HG02870 (cell line): ENCODE measurements around the gene CCDC182.

Experiments
- ATAC-seq: cut with Tn5 transposase; IDR thresholded peaks from one replicate; pipeline ENCODE4 v1.9.1; 2021; ENCODE audit warnings: mild to moderate bottlenecking, moderate library complexity; ENCODE audit not compliant: unreplicated experiment

CCDC182 gene

DNA sequence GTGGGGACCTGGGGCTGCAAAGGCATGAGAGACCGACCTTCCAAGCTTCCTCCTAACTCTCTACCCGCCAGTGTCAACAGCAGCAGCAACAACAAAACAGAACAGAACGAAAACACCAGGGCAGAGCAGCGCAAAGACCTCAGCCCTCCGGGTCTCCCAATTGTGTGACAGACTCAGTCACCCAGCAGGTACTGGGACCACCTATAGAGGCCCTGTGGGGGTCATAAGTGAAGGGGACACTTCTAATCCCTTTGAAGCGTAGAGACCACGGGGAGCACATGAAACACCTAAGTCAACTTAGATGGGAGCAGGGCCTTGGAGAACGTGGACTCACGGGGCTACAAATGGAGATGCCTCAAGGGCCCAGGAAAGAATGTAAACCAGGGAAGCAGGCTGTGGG lies 12.6 kb upstream of the CCDC182 start:
- ATAC-seq = no peak

DNA sequence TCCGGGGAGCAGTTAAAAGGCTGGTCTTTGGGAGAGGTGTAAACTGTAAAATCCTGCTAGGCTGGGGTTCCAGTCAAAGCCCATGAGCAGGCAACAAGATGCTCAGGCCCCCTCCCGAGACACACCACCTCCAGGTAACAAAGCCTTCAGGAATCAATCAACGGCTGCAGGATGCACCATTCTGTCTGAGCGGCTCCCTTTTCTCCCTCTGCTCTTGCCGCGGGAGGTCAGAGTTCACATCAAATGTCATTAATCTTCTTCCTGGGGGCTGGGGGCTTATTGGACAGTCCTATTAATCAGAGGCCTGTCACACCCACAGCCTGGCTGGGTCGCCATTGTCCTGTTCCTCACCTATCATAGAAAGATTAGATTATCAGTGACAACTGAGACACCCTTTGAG lies 11.9 kb upstream of the CCDC182 start:
- no peak for ATAC-seq

DNA sequence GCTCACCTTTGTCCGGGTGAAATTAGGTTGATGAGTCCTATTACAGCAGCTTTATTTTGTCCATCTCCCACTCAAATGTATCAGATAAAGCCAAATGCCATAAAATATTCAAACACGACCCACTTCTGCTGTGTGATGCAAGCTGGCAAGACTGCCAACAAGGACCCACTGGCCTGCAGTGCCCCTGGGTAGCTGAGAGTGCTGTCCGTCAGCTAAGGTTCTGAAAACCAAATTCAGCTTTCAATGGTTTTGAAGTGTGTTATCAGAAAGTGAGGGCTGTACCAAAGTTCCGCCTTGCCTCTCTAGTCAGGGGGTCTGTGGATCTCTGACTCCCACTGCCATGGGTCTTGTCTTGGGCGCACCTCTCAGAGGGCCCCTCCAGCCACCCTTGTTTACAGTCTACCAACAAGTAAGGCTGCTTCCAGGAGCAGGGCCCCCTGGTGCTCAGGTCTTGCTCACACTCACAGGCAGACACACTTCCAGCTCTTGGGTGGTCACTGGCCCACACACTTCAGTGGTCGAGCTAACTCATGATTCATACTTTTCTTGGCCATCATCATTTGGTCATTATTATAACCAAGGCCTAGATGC lies 10.5 kb upstream of the CCDC182 start:
- no peak for ATAC-seq

DNA sequence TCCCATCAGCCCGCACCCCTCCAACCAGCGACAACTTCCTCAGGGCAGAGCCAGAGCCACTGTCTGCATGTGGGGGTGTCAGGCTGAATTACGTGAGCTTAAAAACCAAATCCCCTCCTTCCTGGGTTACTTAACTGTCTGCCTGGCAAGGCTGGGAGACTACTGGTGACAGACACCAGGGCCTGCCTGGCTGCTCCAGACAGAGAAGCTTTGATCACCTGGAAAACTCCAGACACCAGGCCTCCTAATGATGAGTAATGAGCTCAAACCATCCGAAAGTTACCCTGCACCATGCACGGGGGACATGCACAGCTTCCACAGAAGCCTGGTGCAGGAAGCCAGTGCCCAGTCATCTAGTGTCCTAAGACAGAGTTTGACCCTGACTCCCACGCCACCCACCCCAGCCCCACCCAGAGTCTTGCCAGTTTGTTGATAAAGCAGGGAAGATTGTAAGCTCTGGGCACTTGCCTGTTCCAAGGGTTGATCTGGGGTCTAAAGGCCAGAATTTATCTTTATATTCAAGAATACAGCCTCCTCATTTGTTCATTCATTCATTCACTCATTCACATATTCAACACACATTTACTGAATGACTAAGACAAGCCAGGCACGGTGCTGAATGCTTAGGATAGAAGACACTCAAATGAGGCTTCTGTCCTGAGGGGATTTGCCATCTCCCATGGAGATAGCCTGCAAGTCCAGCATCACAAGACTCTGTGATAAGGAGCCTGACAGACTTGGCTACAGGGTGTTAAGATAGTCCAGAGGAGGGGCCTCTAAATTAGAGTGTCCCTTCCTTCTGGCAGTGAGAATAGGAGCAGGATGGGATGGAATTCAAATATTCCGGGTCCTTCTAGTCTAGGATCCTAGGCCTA lies 7.2 kb upstream of the CCDC182 start:
- no peak for ATAC-seq

DNA sequence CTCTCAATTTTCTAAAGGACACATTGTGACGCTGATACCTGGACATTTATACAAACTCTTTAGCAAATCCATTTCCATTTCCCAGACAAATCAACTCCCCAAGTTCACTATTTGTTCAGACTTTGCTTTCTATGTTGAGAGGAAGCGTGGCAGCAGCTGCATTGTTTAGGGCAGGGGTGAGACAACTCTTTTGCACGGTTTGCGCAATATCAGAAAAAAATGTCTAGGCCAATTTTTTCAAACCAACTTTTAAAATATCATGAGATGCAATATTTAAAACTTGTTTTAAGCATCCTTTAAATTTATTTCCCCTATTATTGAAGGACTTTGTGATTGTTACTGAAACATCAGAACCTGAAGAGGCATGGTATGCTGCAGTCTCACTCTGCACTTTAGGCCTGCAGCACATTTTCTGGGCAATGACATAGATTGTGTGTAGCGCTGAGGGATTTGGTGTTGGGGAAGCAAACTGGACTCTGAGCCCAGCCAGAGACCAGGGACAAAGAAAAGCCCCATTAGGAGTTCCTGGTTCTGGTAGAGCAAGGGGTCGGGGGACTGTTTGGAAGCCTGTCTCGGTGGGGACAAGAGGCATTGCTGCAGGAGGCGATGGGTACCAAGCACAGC lies 6.4 kb upstream of the CCDC182 start:
- ATAC-seq = no peak

DNA sequence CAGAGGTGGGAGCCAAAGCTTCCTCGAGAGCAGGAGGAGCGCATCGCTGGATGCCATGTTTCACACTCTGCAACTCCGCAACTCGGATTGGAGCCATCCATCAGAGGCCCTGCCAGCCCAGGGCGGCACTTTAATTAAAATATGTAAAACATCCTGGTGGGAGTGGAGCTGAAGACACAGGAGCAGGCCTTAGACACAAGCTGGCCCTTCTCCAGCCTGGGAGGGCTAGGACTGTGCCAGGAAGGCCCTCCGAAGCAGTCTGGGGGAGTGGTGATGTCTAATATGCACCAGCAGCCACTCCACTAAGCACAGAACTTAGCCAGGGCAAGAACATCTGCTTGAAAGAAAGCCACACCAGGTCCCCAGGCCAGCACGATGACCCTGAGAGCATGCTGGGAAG lies 5.8 kb upstream of the CCDC182 start:
- ATAC-seq = no peak

DNA sequence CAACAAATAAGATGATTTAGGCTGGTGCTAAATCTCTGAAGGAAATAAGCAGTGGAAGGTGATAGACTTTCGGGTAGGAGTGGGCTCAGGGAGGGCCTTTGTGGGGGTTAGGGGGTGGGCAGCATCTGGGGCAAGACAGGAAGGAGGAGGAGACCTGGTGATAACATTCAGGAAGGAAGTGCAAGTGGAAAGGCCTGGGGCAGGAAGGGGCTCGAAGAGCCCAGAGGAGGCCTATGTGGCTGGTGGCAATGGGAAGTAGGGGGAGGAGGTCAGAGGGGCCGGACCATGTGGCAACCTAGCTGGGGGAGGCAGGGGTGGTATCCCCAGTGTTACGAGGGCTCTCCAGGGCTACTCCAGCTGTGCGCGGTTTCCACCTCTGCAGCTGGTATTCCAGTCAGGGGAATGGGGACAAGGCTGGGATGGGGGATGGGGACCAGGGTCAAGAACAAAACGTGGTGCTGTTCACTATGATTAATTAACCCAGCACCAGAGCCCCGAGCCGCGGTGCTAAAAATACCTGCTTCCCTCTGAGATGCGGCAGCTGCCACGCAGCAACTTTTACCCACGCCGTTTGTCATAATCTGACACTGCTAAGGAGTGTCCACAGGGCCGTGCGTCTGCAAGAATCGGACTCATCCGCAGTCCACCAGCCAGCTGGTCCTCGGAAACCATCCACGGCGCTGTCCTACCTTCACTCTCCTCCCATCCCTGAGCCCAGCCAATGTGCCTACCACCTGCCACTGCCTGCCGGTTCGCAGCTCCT lies 5.2 kb upstream of the CCDC182 start:
- ATAC-seq = no peak

DNA sequence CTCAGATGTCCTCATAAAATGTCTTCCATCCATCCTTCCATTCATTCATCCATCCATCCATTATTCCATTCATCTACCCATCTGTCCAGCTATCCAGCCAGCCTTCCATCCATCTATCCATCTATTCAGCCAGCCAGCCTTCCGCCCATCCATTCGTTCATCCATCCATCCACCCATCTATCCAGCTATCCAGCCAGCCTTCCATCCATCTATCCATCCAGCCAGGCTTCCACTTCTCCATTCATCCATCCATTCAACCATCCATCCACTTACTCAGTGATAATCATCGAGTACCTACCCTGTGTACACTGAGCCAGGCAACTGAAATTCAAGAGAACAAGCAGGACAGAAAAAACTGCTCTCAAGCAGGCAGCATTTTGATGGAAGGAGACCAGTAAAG lies 4.6 kb upstream of the CCDC182 start:
- no peak for ATAC-seq

DNA sequence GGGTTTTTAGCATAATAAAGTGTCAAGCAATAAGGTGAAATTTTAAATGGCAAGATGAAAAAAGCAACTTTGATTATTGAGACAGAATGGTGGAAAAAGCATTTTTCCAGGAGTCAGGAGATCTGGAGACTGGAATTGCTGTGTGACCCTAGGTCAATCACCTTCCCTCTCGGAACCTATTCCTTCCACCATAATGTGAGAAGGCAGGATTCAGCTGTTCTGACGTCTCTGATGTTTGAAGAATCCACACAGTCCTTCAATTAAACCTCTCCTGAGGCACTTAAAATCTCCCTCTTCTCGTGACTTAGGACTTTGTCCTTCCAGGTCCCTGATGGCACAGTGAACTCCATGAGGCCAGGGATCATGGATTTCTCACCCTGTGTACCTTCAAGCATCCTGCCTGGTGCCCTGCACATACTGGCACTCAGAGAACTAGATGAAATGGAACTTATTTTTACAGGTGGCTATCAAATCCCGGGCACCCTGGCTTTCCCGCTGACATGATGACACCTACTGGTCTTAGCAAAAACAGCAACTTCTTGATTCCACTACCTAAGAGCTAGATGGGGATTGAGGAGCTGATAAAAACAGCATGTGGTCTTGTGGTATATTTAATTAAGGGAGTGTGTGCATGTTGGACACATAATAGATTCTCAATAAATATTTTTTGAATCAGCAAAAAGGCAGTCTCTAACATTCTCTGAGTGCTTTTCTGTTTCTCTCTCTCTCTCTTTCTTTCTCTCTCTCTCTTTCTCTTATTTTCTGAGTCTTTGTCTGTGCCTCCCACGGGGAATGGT lies 2.3 kb upstream of the CCDC182 start:
- ATAC-seq = no peak

DNA sequence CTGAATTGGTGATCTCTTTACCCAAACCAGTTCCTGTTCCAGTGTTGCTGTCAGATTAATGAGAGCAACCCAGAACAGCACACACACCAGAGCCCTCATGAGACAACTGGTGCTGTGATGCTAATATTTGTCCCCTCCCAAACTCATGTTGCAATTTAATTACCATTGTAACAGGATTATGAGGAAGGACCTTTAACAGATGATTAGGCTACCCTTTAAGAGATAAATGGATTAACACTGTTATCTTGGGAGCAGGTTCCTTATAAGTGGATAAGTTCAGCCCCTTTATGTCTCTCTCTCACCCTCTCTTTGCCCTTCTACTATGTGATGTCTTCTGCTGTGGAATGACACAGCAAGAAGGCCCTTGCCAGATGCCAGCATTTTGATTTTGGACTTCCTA lies 1.1 kb upstream of the CCDC182 start:
- ATAC-seq = no peak

DNA sequence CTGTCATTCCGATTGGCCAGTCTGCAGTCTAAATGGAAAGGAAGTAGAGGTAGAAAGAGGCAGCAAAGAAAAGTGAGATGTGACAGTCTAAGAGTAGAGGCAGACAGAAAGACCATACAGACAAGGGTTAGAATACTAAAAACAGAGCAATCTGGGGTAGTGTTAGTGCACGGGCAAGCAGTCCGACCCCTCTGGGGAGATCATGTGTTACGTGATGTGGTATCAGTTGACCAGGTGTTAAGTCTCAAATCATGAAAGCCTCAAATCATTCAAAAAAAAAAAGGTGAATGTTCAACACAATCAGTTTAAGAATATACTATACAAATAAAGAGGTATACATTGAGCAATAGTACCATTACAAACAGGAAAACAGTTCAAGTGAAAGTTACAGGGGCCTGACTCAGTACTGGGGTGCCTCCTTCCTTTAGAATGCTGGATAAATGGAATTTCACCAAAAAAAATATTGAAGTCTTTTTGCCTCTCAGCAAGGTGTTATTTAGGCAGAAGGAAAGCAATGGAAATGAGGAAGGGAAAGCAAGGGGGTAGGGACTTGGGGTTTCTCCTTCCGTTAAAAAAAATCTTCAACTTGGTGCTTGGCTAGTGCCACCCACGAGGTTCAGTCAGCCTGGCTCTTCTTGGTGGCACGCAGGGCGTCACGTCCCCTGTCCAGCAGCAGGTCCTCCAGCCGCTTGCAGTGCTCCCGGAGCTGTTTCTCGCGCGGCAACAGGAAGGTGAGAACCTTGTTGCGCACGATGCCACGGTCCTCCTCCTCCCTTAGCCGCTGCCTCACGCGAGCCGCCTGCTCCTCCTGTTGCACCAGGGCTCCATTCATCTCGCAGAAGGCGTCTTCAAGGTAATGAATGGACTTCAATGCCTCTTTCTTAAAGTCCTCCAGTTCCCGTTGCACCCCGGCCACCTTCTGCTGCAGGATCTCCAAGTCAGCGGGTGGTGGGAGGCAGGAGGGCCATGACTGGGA lies 616 bp downstream of the CCDC182 start:
- ATAC-seq = no peak

DNA sequence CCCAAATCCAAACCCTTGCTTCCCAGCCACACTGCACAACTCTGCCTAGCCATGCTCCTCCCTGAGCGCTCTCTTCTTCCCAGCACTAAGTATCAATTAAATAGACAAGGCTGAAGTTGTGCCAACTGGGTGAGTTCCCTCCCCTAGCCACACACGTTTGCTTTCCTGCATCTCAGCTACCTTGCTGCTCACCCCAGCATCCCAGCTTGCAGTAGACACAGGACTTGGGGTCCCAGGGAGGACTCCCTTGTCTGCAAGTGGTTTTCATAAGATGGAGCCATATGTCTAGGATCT lies 4.9 kb downstream of the CCDC182 start:
- ATAC-seq = no peak

DNA sequence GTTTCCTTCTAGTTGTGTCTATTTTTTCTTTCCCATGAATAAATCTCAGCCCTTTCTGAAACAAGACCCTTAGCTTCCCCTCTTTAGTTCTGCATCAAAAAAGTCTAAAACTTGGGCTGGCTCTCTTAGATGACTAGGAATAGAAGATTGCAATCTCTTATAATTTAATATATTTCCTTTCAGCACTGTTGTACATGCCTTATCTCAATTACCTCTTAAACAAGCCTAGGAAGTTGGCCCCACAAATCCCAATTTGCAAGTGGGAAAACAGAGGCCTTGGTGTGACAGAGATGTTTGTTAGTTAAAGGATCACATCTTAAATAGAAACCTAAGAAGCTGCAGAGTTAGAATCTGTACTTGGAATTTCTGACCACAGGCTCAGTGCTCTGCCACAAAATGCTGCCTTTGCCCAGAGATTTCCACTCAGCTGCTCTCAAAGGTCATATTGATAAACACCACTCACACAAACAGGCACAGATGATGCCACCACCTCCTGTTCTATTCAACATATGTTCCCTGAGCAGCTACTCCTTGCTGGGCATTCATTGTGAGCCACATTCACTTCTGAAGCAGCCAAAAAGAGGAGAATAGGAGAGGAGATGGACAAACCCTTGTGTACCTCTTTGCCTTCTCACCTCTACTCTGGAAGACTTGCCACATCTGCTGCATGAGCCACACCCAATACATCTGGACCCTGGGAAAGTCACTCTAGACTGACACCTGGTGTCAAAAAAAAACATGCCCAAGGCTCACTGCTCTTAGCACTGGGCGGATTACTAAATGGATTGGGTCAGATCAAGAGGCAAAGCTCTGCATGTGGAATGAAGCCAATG lies 5.5 kb downstream of the CCDC182 start:
- no peak for ATAC-seq

DNA sequence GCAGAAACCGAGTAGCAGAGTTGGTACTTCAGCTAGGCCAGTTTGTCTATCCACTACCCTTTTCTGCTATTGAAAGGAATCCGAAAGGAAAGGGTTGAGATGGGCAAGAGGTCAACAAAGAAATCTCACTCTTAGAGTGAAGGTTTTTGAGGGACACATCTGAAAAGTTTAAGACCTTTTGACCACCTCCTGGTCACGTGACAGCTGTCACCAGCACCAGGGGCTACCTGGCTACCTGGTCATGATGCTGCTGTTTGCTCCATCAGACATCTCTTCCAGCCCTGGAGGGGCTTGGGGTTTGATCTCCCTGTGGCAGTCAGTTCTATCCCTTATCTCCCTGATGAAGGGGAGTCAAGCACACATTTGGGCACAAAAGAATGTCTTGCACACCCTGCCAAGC lies 7.6 kb downstream of the CCDC182 start:
- ATAC-seq = no peak

DNA sequence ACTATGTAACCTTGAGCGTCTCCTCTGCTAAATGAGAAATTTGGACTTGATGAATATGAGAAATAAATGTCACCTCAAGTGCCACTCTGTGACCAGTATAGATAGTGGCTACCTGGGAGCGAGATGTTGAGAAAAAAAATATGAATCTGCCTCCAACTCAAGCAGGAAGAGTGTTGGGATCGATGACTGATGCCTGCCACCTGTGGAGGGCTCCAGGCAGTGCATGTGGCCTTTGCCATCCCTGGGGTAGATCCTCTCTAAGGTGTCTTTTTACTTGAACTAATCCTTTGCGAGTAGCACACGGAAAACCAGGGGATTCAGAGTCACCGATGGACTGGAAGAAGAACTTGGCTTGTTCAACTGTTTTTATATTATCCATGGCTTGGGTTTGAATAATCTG lies 9.4 kb downstream of the CCDC182 start:
- ATAC-seq = no peak

DNA sequence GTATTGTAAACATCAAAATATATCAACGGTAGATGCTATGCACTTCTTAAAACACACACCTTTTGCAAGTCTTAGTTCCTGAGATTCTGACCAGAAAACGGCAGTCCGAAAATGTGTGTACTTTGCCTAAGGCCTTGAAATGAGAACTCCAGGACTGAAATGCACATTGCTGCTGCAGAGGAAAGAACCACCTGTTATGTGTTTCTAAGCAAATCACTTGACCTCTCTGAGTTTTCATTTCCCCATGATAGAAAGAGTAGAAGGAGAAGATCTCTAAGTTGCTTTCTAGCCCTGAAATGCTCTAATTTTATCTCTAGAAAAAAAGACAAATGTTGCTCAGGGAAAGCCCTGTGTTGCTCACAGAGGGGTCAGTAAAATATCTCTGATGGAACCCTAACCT lies 9.9 kb downstream of the CCDC182 start:
- no peak for ATAC-seq

DNA sequence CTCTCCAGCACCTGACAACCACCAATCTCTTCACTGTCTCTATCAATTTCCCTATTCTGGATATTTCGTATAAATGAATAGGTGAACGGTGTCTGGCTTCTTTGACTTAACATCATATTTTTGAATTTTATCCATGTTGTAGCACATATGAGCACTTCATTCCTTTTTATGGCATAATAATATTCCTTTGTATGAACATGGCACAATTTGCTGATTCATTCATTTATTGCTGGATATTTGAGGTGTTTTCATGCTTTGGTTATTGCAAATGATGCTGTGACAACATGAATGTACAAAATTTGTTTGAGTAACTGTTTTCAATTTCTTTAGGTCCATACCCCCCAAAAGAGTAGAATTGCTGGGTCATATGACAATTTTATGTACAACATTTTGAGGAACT lies 12.0 kb downstream of the CCDC182 start:
- ATAC-seq = no peak

DNA sequence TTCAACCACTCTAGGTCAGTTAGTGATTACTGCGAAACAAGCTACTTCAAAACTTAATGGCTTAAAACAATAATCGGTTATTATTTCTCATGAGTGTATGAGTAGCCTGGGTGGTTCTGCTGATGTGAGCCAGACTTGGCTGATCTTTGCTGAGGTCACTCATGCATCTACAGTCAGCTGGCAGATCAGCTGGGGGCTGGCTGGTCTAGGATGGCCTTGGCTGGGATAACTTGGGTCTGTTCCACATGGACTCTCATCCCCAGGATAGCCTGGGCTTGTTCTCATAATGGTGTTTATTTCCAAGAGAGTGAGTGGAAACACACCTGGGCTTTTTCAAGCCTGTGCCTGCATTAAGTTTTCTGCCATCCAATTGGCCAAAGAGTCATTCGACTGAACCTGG lies 13.0 kb downstream of the CCDC182 start:
- no peak for ATAC-seq
